Skeletal muscle tissue (tissue), 4 donors: Measurements from ENCODE around the gene CHD1L. TPM values are rescaled to one million over a fixed set of nuclear protein-coding genes. Genes with fewer than 3 reads are reported as not detected.
"Not testable (repeated sequence)": the region's sequence is repeated elsewhere in the genome, so short reads cannot be mapped to it uniquely, and the experiment has no call there.

Experiments used
- H3K27ac ChIP-seq: one replicate; pipeline ENCODE4 v1.7.0; 2013; ENCODE audit warnings: mild to moderate bottlenecking, low read depth, low read length, inconsistent platforms
- H3K27me3 ChIP-seq, 3 donors: one replicate each; pipeline ENCODE4 v1.7.0; 2013; ENCODE audit warnings: low read length in 3 of 3; ENCODE audit not compliant: control insufficient read depth in 3 of 3, insufficient read depth in 3 of 3
- H3K36me3 ChIP-seq, 3 donors: one replicate each; pipeline ENCODE4 v1.7.0; 2013; ENCODE audit warnings: low read length in 3 of 3; ENCODE audit not compliant: control insufficient read depth in 3 of 3, insufficient read depth in 3 of 3
- H3K4me1 ChIP-seq, 3 donors: one replicate each; pipeline ENCODE4 v1.7.0; 2013; ENCODE audit warnings: low read length in 3 of 3, mild to moderate bottlenecking in 3 of 3; ENCODE audit not compliant: control insufficient read depth in 3 of 3, insufficient read depth in 3 of 3
- H3K4me3 ChIP-seq, 3 donors: one replicate each; pipeline ENCODE4 v1.7.0; 2013; ENCODE audit warnings: low read length in 3 of 3
- H3K9ac ChIP-seq, 3 donors: one replicate each; pipeline ENCODE4 v1.7.0; 2013; ENCODE audit warnings: low read length in 3 of 3, mild to moderate bottlenecking in 3 of 3, moderate library complexity in 2 of 3, low read depth in 1 of 3
- H3K9me3 ChIP-seq, 3 donors: one replicate each; pipeline ENCODE4 v1.7.0; 2013; ENCODE audit warnings: low read length in 3 of 3; ENCODE audit not compliant: control insufficient read depth in 3 of 3
- total RNA-seq: library from RNA; depleted of rRNA; stranded (reverse); fragments of >200 nt; gene quantifications from one replicate; pipeline ENCODE4 v1.2.3, GENCODE V29; 2014
- donor health status: Osteomylitis.

The CHD1L gene
- total RNA-seq: 23.5 TPM

- no peaks in the 10 kb centered on the region for H3K36me3 ChIP-seq
- H3K9me3 ChIP-seq: no peaks in the 10 kb centered on the region
- H3K4me3 ChIP-seq: peak within 1 kb of the TSS; percentile 81 to 88 (median 85)
- peaks cover 7 to 24% (median 23%) of the 10 kb centered on the region in 3 donors for H3K4me1 ChIP-seq
- H3K27ac ChIP-seq: peak within 1 kb of the TSS; percentile 98
- H3K27me3 ChIP-seq: no peaks in the 10 kb centered on the region
- peak within 1 kb of the TSS; percentile 89 to 96 (median 93) for H3K9ac ChIP-seq
These were observed at the start of gene CHD1L for GRCh38 chr1:147242449-147243227. Gene CHD1L (plus strand): TSS chr1:147242684. CDS start chr1:147242704, 20 bp downstream.

GRCh38 chr1:147197324-147197723, 45.2 kb upstream of the CHD1L start:
- not testable (repeated sequence) for H3K36me3 ChIP-seq, H3K9ac ChIP-seq, H3K4me3 ChIP-seq, H3K27me3 ChIP-seq, H3K4me1 ChIP-seq, H3K9me3 ChIP-seq, H3K27ac ChIP-seq

GRCh38 chr1:147201276-147201675, 41.2 kb upstream of the CHD1L start:
- Histone ChIP-seq H3K9me3 (no peaks in the 10 kb centered on the region), H3K9ac (no peak overlapping the region), H3K4me1 (no peaks in the 10 kb centered on the region), H3K27me3 (no peaks in the 10 kb centered on the region), H3K27ac (no peak overlapping the region), H3K4me3 (no peak overlapping the region), H3K36me3 (no peaks in the 10 kb centered on the region)

- Histone ChIP-seq H3K27ac (no peak overlapping the region), H3K4me1 (no peaks in the 10 kb centered on the region), H3K36me3 (no peaks in the 10 kb centered on the region), H3K27me3 (no peaks in the 10 kb centered on the region), H3K9ac (no peak overlapping the region), H3K9me3 (no peaks in the 10 kb centered on the region), H3K4me3 (no peak overlapping the region)
These were observed 40.7 kb upstream of the CHD1L start for GRCh38 chr1:147201786-147202185.

GRCh38 chr1:147202576-147202975, 39.9 kb upstream of the CHD1L start:
- H3K36me3 ChIP-seq: no peaks in the 10 kb centered on the region
- H3K4me3 ChIP-seq: no peak overlapping the region
- no peaks in the 10 kb centered on the region for H3K27me3 ChIP-seq
- H3K9me3 ChIP-seq: no peaks in the 10 kb centered on the region
- H3K9ac ChIP-seq: no peak overlapping the region
- H3K4me1 ChIP-seq: no peaks in the 10 kb centered on the region
- no peak overlapping the region for H3K27ac ChIP-seq

- Histone ChIP-seq H3K4me3 (no peak overlapping the region), H3K9me3 (no peaks in the 10 kb centered on the region), H3K27me3 (no peaks in the 10 kb centered on the region), H3K4me1 (no peaks in the 10 kb centered on the region), H3K9ac (no peak overlapping the region), H3K27ac (no peak overlapping the region), H3K36me3 (no peaks in the 10 kb centered on the region)
These were observed 38.4 kb upstream of the CHD1L start for GRCh38 chr1:147204080-147204479.

GRCh38 chr1:147207192-147207591, 35.3 kb upstream of the CHD1L start:
- H3K9ac ChIP-seq: no peak overlapping the region
- H3K27me3 ChIP-seq: no peaks in the 10 kb centered on the region
- no peaks in the 10 kb centered on the region for H3K9me3 ChIP-seq
- H3K4me3 ChIP-seq: no peak overlapping the region
- no peak overlapping the region for H3K27ac ChIP-seq
- H3K36me3 ChIP-seq: peaks cover 0 to under 1% (median 0%) of the 10 kb centered on the region in 3 donors
- no peaks in the 10 kb centered on the region for H3K4me1 ChIP-seq

- no peak overlapping the region for H3K27ac ChIP-seq
- peaks cover 0 to 2% (median 0%) of the 10 kb centered on the region in 3 donors for H3K36me3 ChIP-seq
- H3K27me3 ChIP-seq: no peaks in the 10 kb centered on the region
- H3K9ac ChIP-seq: no peak overlapping the region
- H3K9me3 ChIP-seq: no peaks in the 10 kb centered on the region
- H3K4me1 ChIP-seq: no peaks in the 10 kb centered on the region
- H3K4me3 ChIP-seq: no peak overlapping the region
These were observed 33.9 kb upstream of the CHD1L start for GRCh38 chr1:147208619-147209018.

- Histone ChIP-seq H3K27me3 (no peaks in the 10 kb centered on the region), H3K4me3 (no peak overlapping the region), H3K36me3 (peaks cover 0 to 2% (median 0%) of the 10 kb centered on the region in 3 donors), H3K9ac (no peak overlapping the region), H3K9me3 (no peaks in the 10 kb centered on the region), H3K27ac (no peak overlapping the region), H3K4me1 (no peaks in the 10 kb centered on the region)
These were observed 32.4 kb upstream of the CHD1L start for GRCh38 chr1:147209825-147210821.

- H3K27ac ChIP-seq: no peak overlapping the region
- H3K4me3 ChIP-seq: no peak overlapping the region
- H3K9ac ChIP-seq: no peak overlapping the region
- no peaks in the 10 kb centered on the region for H3K4me1 ChIP-seq
- H3K27me3 ChIP-seq: no peaks in the 10 kb centered on the region
- peaks cover 0 to 2% (median 0%) of the 10 kb centered on the region in 3 donors for H3K36me3 ChIP-seq
- no peaks in the 10 kb centered on the region for H3K9me3 ChIP-seq
These were observed 31.5 kb upstream of the CHD1L start for GRCh38 chr1:147210987-147211386.
